Measurements from ENCODE around the gene PDZRN4.

DNA sequence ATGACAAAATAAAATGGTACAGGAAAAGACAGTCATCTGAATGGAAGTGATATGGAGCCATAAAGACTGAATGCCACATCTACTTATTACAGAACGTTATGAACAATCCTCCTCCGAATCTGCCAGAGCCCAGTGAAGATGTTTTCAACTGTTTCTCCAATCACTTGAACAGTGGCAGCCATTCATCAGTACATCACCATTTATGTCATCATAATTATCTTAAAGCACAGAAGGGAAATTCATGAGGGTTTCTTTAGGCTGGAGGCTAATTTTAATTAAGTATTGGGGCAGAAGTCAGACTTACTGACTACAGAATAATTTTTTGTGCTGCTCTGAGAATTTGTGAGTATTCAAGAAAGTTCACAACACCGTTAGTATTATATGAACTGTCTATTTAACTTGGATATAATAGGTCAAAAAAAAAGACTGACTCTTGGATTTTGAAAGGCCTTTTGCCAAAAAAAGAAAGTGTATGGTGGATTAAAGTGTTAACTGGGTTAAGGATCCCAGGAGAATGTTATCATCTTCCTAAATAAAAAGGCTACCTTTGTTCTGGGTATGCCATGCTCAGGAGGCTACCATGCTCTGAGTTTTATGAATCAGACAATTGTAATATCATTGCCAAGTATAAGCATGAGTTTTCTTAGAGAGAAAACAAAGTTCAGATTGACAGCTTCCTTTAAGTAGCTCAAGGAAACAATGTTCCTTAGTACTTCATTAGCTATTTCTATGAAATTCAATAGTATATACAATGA lies 40.1 kb downstream of the PDZRN4 start:
- TF ChIP-seq, protein P1, sequence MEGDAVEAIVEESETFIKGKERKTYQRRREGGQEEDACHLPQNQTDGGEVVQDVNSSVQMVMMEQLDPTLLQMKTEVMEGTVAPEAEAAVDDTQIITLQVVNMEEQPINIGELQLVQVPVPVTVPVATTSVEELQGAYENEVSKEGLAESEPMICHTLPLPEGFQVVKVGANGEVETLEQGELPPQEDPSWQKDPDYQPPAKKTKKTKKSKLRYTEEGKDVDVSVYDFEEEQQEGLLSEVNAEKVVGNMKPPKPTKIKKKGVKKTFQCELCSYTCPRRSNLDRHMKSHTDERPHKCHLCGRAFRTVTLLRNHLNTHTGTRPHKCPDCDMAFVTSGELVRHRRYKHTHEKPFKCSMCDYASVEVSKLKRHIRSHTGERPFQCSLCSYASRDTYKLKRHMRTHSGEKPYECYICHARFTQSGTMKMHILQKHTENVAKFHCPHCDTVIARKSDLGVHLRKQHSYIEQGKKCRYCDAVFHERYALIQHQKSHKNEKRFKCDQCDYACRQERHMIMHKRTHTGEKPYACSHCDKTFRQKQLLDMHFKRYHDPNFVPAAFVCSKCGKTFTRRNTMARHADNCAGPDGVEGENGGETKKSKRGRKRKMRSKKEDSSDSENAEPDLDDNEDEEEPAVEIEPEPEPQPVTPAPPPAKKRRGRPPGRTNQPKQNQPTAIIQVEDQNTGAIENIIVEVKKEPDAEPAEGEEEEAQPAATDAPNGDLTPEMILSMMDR (IDR thresholded peaks at IDR 0.05): no peak
- TF ChIP-seq, protein P2, sequence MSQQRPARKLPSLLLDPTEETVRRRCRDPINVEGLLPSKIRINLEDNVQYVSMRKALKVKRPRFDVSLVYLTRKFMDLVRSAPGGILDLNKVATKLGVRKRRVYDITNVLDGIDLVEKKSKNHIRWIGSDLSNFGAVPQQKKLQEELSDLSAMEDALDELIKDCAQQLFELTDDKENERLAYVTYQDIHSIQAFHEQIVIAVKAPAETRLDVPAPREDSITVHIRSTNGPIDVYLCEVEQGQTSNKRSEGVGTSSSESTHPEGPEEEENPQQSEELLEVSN (IDR thresholded peaks at IDR 0.05; ENCODE audit: borderline replicate concordance, low read depth): no peak
- no peak for TF ChIP-seq EP300 (IDR thresholded peaks at IDR 0.05)
- TF ChIP-seq CEBPB (IDR thresholded peaks at IDR 0.05): no peak
- TF ChIP-seq SMC3 (IDR thresholded peaks at IDR 0.05): no peak
- no peak for TF ChIP-seq RCOR1 (IDR thresholded peaks at IDR 0.05; ENCODE audit: low read depth, low read length)
- TF ChIP-seq, protein P3, sequence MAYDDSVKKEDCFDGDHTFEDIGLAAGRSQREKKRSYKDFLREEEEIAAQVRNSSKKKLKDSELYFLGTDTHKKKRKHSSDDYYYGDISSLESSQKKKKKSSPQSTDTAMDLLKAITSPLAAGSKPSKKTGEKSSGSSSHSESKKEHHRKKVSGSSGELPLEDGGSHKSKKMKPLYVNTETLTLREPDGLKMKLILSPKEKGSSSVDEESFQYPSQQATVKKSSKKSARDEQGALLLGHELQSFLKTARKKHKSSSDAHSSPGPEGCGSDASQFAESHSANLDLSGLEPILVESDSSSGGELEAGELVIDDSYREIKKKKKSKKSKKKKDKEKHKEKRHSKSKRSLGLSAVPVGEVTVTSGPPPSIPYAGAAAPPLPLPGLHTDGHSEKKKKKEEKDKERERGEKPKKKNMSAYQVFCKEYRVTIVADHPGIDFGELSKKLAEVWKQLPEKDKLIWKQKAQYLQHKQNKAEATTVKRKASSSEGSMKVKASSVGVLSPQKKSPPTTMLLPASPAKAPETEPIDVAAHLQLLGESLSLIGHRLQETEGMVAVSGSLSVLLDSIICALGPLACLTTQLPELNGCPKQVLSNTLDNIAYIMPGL (CRISPR knock-in tag; IDR thresholded peaks at IDR 0.05; ENCODE audit: borderline replicate concordance): no peak
